ENCODE results near the gene C9orf78. TPM values are rescaled to one million over a fixed set of nuclear protein-coding genes. Genes with fewer than 3 reads are reported as not detected.

Gene C9orf78
- 30.1 TPM for total RNA-seq
- long read RNA-seq, transcript C9orf78-201 (9 exons, 1,795 nt): major isoform, 199 of 227 reads
- long read RNA-seq, partial matches to known transcripts: 7 of 227 reads
- long read RNA-seq, other reads (novel, unspliced or antisense): 21 of 227 reads

GRCh38 chr9:129835128-129835859 lies at the start of gene C9orf78, which contains the start of gene USP20:
C9orf78 (minus strand) TSS chr9:129835275; CDS start chr9:129835221, 54 bp downstream.
USP20 (plus strand) TSS chr9:129835458; CDS start chr9:129852556, 17,098 bp downstream.
- DNase-seq (ENCODE audit: low spot score): peak; percentile 99

GRCh38 chr9:129884220-129885017 lies 49.3 kb upstream of the C9orf78 start:
- DNase-seq (ENCODE audit: low spot score): peak; percentile 93

- no peak for DNase-seq (ENCODE audit: low spot score)
Measured at GRCh38 chr9:129881547-129882324, 46.7 kb upstream of the C9orf78 start.

DNA sequence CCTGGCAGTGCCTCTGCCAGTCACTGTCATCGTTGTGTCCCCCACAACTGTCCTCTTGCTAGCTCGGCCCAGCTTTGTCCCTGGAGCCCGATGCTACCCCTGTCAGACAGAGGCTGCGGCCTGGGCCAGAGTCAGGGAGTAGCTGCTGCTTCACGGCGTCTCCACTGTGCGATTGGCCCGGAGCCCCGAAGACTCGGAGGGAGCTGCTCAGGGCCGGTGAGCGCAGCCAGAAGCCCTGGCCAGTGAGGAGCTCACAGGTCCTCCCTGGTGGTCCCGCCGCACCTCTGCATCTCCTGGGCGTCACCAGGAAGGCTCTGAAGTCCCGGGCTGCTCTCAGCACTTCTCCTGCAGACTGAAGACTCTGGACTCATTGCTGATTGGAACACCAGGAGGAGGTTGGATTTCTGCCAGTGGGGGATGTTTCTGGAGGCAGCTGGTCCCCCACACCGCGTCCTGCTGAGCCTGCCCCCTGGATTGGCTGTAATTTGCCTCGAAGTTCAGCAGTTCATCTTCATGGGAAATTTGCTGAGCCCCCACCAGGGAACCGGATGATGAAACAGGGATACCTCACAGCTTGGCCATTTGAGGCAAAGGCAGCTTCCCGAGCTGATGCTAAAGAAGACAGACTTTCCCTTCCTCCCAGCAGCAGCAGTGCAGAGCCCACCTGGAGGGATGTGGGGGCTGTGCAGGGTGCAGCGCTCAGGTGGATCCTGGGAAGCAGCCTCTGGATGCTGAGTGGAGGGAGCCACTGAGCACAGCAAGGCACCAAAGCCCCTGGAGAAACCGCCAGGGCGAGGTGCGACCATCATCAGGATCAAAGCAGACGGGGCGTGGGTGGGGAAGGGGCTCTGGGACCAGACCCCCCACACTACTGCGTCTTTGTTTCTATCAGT lies 45.8 kb upstream of the C9orf78 start:
- no peak for DNase-seq (ENCODE audit: low spot score)

DNA sequence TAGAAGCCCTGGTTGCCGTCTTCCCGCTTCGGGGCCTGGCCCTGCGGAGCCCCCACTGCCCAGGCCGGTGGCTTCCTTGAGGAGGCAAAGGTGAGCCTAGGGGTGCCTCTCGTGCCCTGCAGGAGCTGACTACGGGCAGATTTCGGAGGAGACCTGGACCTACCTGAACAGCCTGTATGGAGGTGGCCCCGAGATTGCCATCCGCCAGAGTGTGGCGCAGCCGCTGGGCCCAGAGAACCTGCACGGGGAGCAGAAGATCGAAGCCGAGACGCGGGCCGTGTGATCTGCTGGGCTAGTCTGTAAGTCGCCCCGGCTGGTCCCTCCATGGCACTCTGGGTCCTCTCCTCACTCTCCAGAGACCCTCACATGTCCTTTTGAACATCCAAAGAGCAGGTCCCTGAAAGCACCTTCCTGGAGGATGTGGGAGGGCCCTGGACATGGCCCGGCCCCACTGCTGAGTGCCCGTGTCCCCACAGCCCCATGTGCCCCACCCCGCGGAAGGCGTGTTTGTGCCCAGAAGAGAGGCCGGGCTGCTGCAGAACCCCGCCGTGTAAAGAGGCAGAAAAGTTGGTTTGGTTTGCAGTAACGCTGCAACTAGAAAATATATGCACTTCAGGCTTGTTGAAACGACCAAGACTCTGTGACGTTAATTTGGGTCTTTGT lies 45.0 kb upstream of the C9orf78 start:
- DNase-seq (ENCODE audit: low spot score): no peak

DNA sequence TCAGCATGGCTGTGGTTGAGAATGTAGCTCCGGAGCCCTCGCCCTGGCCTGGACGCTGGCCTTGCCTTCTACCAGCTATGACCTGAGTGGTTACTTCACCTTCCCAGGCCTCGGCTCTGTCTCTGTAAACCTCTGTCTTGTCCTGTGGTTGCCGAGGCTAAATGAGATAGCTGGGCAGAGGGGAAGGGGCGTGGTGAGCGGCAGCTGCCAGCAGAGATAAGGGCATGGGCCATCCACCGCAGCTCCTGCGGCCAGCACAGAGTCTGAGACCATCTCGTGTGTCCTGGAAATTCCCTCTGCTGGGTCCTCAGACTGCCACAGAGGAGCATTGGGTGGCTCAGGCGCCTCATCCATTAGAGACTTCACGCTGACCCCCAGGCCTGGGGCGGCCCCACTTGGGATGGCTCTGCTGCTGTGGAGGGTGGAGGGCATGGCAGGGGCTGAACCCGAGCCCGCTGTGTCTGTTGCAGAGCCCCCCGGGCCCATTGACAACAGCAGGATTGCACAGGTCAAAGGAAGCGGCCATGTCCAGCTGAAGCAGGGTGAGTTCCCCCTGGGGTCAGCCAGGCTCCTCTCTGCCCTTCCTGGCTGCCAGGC lies 44.1 kb upstream of the C9orf78 start:
- no peak for DNase-seq (ENCODE audit: low spot score)

- no peak for DNase-seq (ENCODE audit: low spot score)
Measured at GRCh38 chr9:129878291-129878690, 43.2 kb upstream of the C9orf78 start.

GRCh38 chr9:129876815-129877214 lies 41.7 kb upstream of the C9orf78 start:
- no peak for DNase-seq (ENCODE audit: low spot score)

- DNase-seq (ENCODE audit: low spot score): no peak
Measured at GRCh38 chr9:129875687-129876395, 40.8 kb upstream of the C9orf78 start.

DNA sequence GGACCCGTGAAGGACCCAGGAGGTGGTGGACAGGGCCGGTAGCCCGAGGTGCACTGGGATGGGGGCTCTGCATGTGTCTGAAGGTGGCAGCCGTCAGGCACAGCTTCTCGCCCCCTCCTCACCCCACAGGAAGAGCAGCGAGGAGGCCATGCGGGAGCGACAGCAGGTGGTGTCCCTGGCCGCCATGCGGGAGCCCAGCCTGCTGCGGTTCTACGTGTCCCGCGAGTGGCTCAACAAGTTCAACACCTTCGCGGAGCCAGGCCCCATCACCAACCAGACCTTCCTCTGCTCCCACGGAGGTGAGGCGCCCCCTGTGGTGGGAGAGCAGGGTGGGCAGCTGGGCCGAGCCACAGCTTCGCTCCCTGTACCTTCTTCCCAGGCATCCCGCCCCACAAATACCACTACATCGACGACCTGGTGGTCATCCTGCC lies 40.1 kb upstream of the C9orf78 start:
- no peak for DNase-seq (ENCODE audit: low spot score)

DNA sequence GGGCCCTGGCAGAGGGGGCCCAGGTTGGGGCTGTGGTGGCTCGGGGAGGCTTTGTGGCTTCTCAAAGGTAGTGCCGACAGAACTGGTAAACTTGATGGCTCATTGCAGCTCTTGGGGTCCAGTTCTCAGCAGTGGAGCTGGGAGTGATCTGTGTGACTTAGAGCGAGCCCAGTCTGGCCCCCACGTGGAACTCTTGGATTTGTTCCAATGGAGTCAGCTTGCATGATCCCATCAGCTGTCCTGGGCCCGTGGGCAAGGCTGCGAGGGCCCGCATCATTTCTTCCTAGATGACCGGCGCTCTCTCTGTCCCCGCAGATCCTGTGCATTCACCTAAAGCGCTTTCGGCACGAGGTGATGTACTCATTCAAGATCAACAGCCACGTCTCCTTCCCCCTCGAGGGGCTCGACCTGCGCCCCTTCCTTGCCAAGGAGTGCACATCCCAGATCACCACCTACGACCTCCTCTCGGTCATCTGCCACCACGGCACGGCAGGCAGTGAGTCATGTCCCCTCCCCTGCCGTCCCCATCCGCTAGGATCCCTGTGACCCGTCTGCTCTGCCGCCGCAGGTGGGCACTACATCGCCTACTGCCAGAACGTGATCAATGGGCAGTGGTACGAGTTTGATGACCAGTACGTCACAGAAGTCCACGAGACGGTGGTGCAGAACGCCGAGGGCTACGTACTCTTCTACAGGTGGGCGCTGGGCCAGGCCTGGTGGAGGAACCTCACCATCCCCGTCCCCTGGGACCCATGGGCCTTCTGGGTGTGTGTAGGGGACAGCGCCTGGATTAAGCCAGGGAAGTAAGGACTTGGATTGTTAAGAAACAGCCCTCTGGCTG lies 39.4 kb upstream of the C9orf78 start:
- no peak for DNase-seq (ENCODE audit: low spot score)

- DNase-seq (ENCODE audit: low spot score): no peak
Measured at GRCh38 chr9:129873563-129874190, 38.6 kb upstream of the C9orf78 start.

DNA sequence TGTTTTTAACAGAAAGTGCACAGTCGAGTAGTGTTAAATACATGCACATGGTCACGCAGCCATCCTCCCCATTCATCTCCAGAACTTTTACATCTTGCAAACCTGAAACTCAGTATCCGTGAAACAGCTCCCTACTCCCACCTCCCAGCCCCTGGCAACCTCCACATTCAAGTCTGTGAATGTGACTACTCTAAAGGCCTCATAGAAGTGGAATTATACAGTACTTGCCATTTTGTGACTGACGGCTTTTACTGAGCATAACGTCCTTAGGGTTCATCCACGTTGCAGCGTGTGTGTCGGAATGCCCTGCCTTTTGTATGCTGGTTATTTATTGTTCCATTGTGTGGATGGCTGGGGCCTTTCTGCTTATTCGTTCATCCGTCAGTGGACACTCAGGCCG lies 36.0 kb upstream of the C9orf78 start:
- DNase-seq (ENCODE audit: low spot score): no peak

- no peak for DNase-seq (ENCODE audit: low spot score)
Measured at GRCh38 chr9:129869585-129870501, 34.8 kb upstream of the C9orf78 start.

GRCh38 chr9:129868872-129869486 lies 33.9 kb upstream of the C9orf78 start:
- no peak for DNase-seq (ENCODE audit: low spot score)

Data from mesenteric fat pad (tissue), 1 donor.